ENCODE data around the gene MACROD2. TPM values are rescaled to one million over a fixed set of nuclear protein-coding genes. Genes with fewer than 3 reads are reported as not detected.
"Not testable (repeated sequence)": the region's sequence is repeated elsewhere in the genome, so short reads cannot be mapped to it uniquely, and the experiment has no call there.

Gene MACROD2
- total RNA-seq, 2 donors from 2014 or later: 8.3 to 21.8 TPM

- no peak for TF ChIP-seq POLR2A (IDR thresholded peaks at IDR 0.05)
- TF ChIP-seq CTCF (IDR thresholded peaks at IDR 0.05): no peak
- H3K36me3 ChIP-seq (replicated peaks in 1 of 2; ENCODE audit: insufficient read depth in 1 of 2, low read depth in 2 of 2): no peaks in the 10 kb centered on the region
- no peaks in the 10 kb centered on the region for H3K9me3 ChIP-seq
- 29 to 34% methylated on average over 4 of the region's 4 CpGs for WGBS, 2 donors
- H3K4me1 ChIP-seq: peaks cover 20% of the 10 kb centered on the region
- no peak overlapping the region for H3K27ac ChIP-seq
- peak; percentile 48 for ATAC-seq
- no peak overlapping the region for H3K4me3 ChIP-seq
- intact Hi-C loops (cut with DNase I): no loop called here
- no peaks in the 10 kb centered on the region for H3K27me3 ChIP-seq
- no peak for DNase-seq
Measured at GRCh38 chr20:15005300-15005986, 1010.1 kb downstream of the MACROD2 start.

- intact Hi-C loops (cut with DNase I): no loop called here
- Histone ChIP-seq H3K36me3 (replicated peaks in 1 of 2; ENCODE audit: insufficient read depth in 1 of 2, low read depth in 2 of 2) (no peaks in the 10 kb centered on the region), H3K27ac (no peak overlapping the region), H3K27me3 (no peaks in the 10 kb centered on the region), H3K4me1 (no peaks in the 10 kb centered on the region), H3K9me3 (no peaks in the 10 kb centered on the region), H3K4me3 (no peak overlapping the region)
- TF ChIP-seq CTCF (IDR thresholded peaks at IDR 0.05): no peak
- TF ChIP-seq POLR2A (IDR thresholded peaks at IDR 0.05): no peak
- 91 to 95% methylated on average over 4 of the region's 4 CpGs for WGBS, 2 donors
- no peak for DNase-seq
- no peak for ATAC-seq
Measured at GRCh38 chr20:15011631-15012030, 1016.3 kb downstream of the MACROD2 start.

GRCh38 chr20:15012566-15012965 is 1017.2 kb downstream of the MACROD2 start:
- ATAC-seq: no peak
- DNase-seq: no peak
- no peaks in the 10 kb centered on the region for H3K36me3 ChIP-seq (replicated peaks in 1 of 2; ENCODE audit: insufficient read depth in 1 of 2, low read depth in 2 of 2)
- H3K27me3 ChIP-seq: no peaks in the 10 kb centered on the region
- H3K27ac ChIP-seq: no peak overlapping the region
- intact Hi-C loops (cut with DNase I): no loop called here
- 68 to 69% methylated on average over 6 of the region's 6 CpGs for WGBS, 2 donors
- H3K4me3 ChIP-seq: no peak overlapping the region
- no peaks in the 10 kb centered on the region for H3K9me3 ChIP-seq
- no peaks in the 10 kb centered on the region for H3K4me1 ChIP-seq
- TF ChIP-seq CTCF (IDR thresholded peaks at IDR 0.05) (no peak), POLR2A (IDR thresholded peaks at IDR 0.05) (no peak)

GRCh38 chr20:15016875-15017274 is 1021.6 kb downstream of the MACROD2 start:
- H3K27me3 ChIP-seq; H3K36me3 ChIP-seq (replicated peaks in 1 of 2; ENCODE audit: insufficient read depth in 1 of 2, low read depth in 2 of 2); H3K4me1 ChIP-seq; H3K4me3 ChIP-seq; intact Hi-C loops (cut with DNase I); H3K9me3 ChIP-seq; ATAC-seq; H3K27ac ChIP-seq; DNase-seq: not testable (repeated sequence)
- WGBS, 2 donors: 70 to 75% methylated on average over 1 of the region's 1 CpG

GRCh38 chr20:15018966-15019365 is 1023.6 kb downstream of the MACROD2 start:
- DNase-seq (no peak), ATAC-seq (no peak)
- Histone ChIP-seq H3K36me3 (replicated peaks in 1 of 2; ENCODE audit: insufficient read depth in 1 of 2, low read depth in 2 of 2) (no peaks in the 10 kb centered on the region), H3K27me3 (no peaks in the 10 kb centered on the region), H3K9me3 (no peaks in the 10 kb centered on the region), H3K4me1 (no peaks in the 10 kb centered on the region), H3K27ac (no peak overlapping the region), H3K4me3 (no peak overlapping the region)
- 86 to 90% methylated on average over 11 of the region's 11 CpGs for WGBS, 2 donors
- intact Hi-C loops (cut with DNase I): no loop called here
- no peak for TF ChIP-seq POLR2A (IDR thresholded peaks at IDR 0.05)
- no peak for TF ChIP-seq CTCF (IDR thresholded peaks at IDR 0.05)

Measured in body of pancreas (tissue), 4 donors.